ENCODE results near the gene EHBP1.
"Not testable (repeated sequence)": the region's sequence is repeated elsewhere in the genome, so short reads cannot be mapped to it uniquely, and the experiment has no call there.

EHBP1 gene

DNA sequence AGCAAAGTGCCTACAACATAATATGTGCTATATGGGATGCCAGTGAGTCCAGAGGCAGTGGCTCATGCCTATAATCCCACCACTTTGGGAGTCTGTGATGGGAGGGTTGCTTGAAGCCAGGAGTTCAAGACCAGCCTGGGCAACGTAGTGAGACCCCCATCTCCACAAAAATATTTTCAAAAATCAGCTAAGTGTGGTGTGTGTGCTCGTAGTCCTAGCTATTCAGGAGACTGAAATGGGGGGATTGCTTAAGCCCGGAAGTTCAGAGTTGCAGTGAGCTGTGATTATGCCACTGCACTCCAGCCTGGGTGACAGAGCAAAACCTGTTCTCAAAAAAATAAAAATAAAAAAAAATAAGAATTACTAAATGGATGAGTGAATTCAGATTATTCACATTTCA is 368.5 kb downstream of the EHBP1 start:
- no peak for TF ChIP-seq Cebpa-rat (IDR thresholded peaks at IDR 0.05)
- Histone ChIP-seq H4K20me1 (no peaks in the 10 kb centered on the region), H3K27ac (no peak overlapping the region), H3K4me1 (no peaks in the 10 kb centered on the region), H3K9ac (no peak overlapping the region), H3K4me3 (no peak overlapping the region), H3K36me3 (no peaks in the 10 kb centered on the region), H3K9me3 (no peaks in the 10 kb centered on the region), H3K27me3 (no peaks in the 10 kb centered on the region), H3K4me2 (no peak overlapping the region)

DNA sequence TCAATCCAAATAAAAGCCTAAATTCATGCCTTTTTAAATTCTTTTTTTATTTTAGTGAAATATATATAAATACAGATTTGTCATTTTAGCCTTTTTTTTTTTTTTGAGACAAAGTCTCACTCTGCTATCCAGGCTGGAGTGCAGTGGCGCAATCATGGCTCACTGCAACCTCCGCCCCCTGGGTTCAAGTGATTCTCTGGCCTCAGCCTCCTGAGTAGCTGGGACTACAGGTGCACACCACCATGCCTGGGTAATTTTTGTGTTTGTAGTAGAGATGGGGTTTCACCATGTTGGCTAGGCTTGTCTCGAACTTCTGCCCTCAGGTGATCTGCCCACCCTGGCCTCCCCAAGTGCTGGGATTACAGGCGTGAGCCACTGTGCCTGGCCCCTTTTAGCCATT is 368.9 kb downstream of the EHBP1 start:
- not testable (repeated sequence) for H3K27ac ChIP-seq, H3K27me3 ChIP-seq, H3K9me3 ChIP-seq, H3K4me3 ChIP-seq, H3K36me3 ChIP-seq, H3K9ac ChIP-seq, H3K4me2 ChIP-seq, H3K4me1 ChIP-seq, H4K20me1 ChIP-seq

DNA sequence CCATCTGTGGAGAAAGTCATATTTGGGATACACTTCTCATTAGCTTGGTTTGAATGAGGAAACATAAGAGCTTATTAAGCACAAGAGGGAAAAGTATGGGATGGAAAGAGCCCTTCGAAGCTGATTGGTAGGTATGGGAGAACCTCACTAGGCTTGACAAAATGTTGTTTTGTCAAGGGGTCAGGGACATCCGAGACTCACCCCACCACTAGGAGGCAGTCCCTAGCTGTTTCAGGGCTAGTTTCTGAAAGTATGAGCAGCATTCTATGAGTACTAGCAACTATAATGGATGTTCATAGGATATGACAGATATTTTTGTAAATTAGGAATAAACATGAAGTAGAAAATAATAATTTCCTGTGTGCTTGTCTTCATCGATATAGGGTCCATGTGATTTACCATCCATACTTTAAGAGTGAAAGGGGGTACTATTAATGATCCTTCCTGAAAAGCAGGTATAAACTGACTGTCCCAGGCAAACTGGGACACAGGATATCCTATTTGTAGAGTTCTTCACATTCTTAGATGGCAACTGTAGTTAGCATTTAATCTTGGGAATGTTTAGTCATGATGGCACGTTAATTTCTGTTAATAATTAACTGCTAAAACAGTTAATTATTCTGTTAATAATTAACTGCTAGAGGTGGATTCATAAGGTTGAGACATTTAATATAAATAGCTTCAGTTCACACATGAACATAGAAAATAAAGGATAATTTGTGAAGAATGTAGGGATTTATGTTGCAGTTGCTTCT is 373.5 kb downstream of the EHBP1 start:
- H3K4me2 ChIP-seq = no peak overlapping the region
- no peak overlapping the region for H3K4me3 ChIP-seq
- H3K9ac ChIP-seq = no peak overlapping the region
- H3K9me3 ChIP-seq = no peaks in the 10 kb centered on the region
- H3K4me1 ChIP-seq = no peaks in the 10 kb centered on the region
- H4K20me1 ChIP-seq = no peaks in the 10 kb centered on the region
- no peaks in the 10 kb centered on the region for H3K27me3 ChIP-seq
- H3K36me3 ChIP-seq = no peaks in the 10 kb centered on the region
- no peak overlapping the region for H3K27ac ChIP-seq
- no peak for TF ChIP-seq Cebpa-rat (IDR thresholded peaks at IDR 0.05)

DNA sequence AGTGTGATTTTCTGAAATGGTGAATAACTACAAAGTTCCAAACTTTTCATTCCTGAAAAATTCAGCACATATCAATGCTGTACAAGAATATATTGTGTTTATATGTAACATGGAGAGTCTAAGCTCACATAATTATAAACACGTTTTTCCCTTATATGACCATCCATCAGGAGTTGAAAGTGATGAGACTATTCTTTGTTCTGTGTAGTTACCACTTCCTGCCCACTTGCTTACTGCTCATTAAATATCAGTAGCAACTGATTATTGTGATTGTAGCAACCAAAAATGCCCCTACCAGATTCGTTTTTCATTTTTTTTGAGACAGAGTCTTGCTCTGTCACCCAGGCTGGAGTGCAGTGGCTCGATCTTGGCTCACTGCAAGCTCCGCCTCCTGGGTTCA is 375.9 kb downstream of the EHBP1 start:
- Histone ChIP-seq H3K9ac (no peak overlapping the region), H4K20me1 (no peaks in the 10 kb centered on the region), H3K4me2 (no peak overlapping the region), H3K27ac (no peak overlapping the region), H3K4me1 (no peaks in the 10 kb centered on the region), H3K36me3 (no peaks in the 10 kb centered on the region), H3K4me3 (no peak overlapping the region), H3K27me3 (no peaks in the 10 kb centered on the region), H3K9me3 (no peaks in the 10 kb centered on the region)
- TF ChIP-seq Cebpa-rat (IDR thresholded peaks at IDR 0.05) = no peak

DNA sequence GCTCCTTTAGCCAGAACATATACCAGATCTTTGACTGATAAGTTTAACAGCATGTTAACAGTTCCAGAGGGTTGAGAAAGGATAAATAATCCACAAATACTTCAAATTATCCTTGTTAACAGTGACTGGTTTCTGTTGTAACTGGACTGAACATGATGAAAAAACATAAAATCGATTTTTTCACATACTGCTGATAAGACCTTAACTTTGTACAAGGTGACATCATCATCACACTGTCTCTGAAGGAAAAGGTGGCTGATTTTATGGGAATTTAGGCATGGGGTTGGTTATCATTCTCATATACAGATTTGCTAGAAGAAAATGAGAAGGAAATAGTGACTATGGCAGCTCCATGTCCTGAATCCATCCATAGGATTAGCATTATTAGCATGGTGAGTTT is 381.2 kb downstream of the EHBP1 start:
- TF ChIP-seq Cebpa-rat (IDR thresholded peaks at IDR 0.05) = no peak
- H3K4me3 ChIP-seq = no peak overlapping the region

DNA sequence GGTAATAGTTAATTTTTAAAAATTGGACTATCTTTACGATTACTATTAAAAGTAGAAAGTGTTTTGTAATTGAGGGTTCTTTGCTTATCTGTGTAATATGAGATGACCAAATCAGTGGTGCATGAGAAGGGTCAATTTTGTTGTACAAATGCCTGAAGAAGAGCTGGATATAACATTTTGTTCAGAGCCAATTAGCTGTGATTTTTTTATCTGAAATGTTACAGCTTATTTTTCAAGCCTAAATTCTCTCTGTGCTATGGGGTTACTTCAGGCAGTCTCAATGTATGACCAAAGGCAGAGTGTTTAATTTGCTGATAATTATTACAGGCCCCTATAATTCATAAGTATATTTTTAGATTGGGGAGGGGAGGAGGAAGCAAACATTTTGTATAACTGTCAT is 386.9 kb downstream of the EHBP1 start:
- TF ChIP-seq Cebpa-rat (IDR thresholded peaks at IDR 0.05) = no peak
- no peaks in the 10 kb centered on the region for H3K4me1 ChIP-seq
- no peak overlapping the region for H3K4me3 ChIP-seq
- H4K20me1 ChIP-seq = no peaks in the 10 kb centered on the region
- H3K27me3 ChIP-seq = no peaks in the 10 kb centered on the region
- H3K9ac ChIP-seq = no peak overlapping the region
- H3K36me3 ChIP-seq = no peaks in the 10 kb centered on the region
- no peak overlapping the region for H3K27ac ChIP-seq
- no peak overlapping the region for H3K4me2 ChIP-seq
- no peaks in the 10 kb centered on the region for H3K9me3 ChIP-seq

More for the DNA sequence above, 381.2 kb downstream of the EHBP1 start:
- H3K9ac ChIP-seq = no peak overlapping the region
- H3K9me3 ChIP-seq = no peaks in the 10 kb centered on the region
- no peaks in the 10 kb centered on the region for H3K27me3 ChIP-seq
- no peaks in the 10 kb centered on the region for H3K36me3 ChIP-seq
- H3K4me2 ChIP-seq = no peak overlapping the region
- H3K27ac ChIP-seq = no peak overlapping the region
- H4K20me1 ChIP-seq = no peaks in the 10 kb centered on the region
- no peaks in the 10 kb centered on the region for H3K4me1 ChIP-seq

DNA sequence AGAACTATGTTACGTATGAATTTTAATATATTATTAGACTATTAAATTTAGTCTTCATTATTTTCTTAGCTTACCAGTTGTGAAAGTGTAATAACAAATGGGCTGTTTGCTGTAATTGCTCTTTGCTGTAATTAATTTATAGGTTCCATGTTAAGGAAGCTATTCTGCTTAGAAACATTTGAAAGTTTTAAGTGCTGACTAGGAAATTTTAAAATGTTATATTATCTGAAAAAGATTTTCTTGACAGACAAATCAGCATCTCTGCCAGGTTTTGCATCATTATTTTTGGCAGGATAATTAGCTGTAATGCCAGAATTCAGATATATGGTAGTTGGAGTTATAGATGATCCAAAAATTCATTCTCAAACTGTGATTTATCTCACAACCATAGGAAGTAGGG is 387.3 kb downstream of the EHBP1 start:
- no peak overlapping the region for H3K27ac ChIP-seq
- H4K20me1 ChIP-seq = no peaks in the 10 kb centered on the region
- no peak for TF ChIP-seq Cebpa-rat (IDR thresholded peaks at IDR 0.05)
- no peaks in the 10 kb centered on the region for H3K9me3 ChIP-seq
- H3K27me3 ChIP-seq = no peaks in the 10 kb centered on the region
- H3K4me3 ChIP-seq = no peak overlapping the region
- no peak overlapping the region for H3K9ac ChIP-seq
- no peaks in the 10 kb centered on the region for H3K4me1 ChIP-seq
- H3K36me3 ChIP-seq = no peaks in the 10 kb centered on the region
- no peak overlapping the region for H3K4me2 ChIP-seq

DNA sequence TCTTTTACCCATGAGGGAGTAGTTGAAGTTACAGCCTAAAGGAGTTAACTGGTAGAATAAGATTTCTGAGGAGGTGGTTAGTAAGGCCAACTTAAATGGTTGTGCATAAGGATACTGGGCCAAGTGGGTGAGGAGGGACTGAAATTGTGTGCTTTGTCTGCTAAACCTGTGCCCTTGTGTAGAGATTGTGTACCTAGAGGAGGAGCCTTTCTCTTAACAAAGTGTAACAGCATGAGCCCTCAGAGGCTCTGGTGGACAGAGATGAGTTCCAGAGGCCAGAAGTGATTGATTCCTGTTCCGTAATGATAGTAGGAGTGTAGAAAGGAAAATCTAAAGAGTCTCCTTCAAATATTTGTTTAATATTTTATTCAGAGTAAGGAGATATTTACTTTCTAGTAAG is 388.0 kb downstream of the EHBP1 start:
- Histone ChIP-seq H3K27me3 (no peaks in the 10 kb centered on the region), H3K4me3 (no peak overlapping the region), H3K9ac (no peak overlapping the region)

More for the DNA sequence above, 388.0 kb downstream of the EHBP1 start:
- Histone ChIP-seq H3K27ac (no peak overlapping the region), H3K36me3 (no peaks in the 10 kb centered on the region), H3K4me2 (no peak overlapping the region), H3K9me3 (no peaks in the 10 kb centered on the region), H3K4me1 (no peaks in the 10 kb centered on the region), H4K20me1 (no peaks in the 10 kb centered on the region)
- no peak for TF ChIP-seq Cebpa-rat (IDR thresholded peaks at IDR 0.05)
